Anterior cingulate cortex (tissue), 58 donors: ENCODE measurements around the gene MSX1.

Experiments
- DNase-seq, 58 donors: peaks; one replicate each; lab custom pipeline; 2025; lab: John Stamatoyannopoulos, UW

MSX1 gene

GRCh38 chr4:4838936-4839810 is 20.3 kb upstream of the MSX1 start:
- peak in 7 of 58 donors; percentile 23 to 75 (median 34) for DNase-seq

- no peak for DNase-seq
Measured at GRCh38 chr4:4840351-4840750, 19.1 kb upstream of the MSX1 start.

GRCh38 chr4:4841156-4841555 is 18.3 kb upstream of the MSX1 start:
- DNase-seq = no peak

- no peak for DNase-seq
Measured at GRCh38 chr4:4842476-4843441, 16.7 kb upstream of the MSX1 start.

- peak in 9 of 58 donors; percentile 8 to 55 (median 41) for DNase-seq
Measured at GRCh38 chr4:4843635-4844291, 15.7 kb upstream of the MSX1 start.

- no peak for DNase-seq
Measured at GRCh38 chr4:4845027-4845426, 14.4 kb upstream of the MSX1 start.

GRCh38 chr4:4847011-4847410 is 12.5 kb upstream of the MSX1 start:
- DNase-seq = no peak

- DNase-seq = no peak
Measured at GRCh38 chr4:4848540-4848939, 10.9 kb upstream of the MSX1 start.

- DNase-seq = no peak
Measured at GRCh38 chr4:4849106-4849505, 10.4 kb upstream of the MSX1 start.

- DNase-seq = no peak
Measured at GRCh38 chr4:4849524-4850193, 9.8 kb upstream of the MSX1 start.

GRCh38 chr4:4851081-4851480 is 8.4 kb upstream of the MSX1 start:
- DNase-seq = no peak

GRCh38 chr4:4851906-4852305 is 7.6 kb upstream of the MSX1 start:
- DNase-seq = no peak

GRCh38 chr4:4852591-4853362 is 6.7 kb upstream of the MSX1 start:
- DNase-seq = peak in 6 of 58 donors; percentile 13 to 58 (median 20)

- no peak for DNase-seq
Measured at GRCh38 chr4:4853371-4853823, 6.1 kb upstream of the MSX1 start.

- DNase-seq = no peak
Measured at GRCh38 chr4:4853921-4854648, 5.4 kb upstream of the MSX1 start.

GRCh38 chr4:4854649-4855295 is 4.7 kb upstream of the MSX1 start:
- no peak for DNase-seq

GRCh38 chr4:4855301-4856070 is 4.0 kb upstream of the MSX1 start:
- no peak for DNase-seq
